KMS-11 (cell line): Measurements from ENCODE around the gene C11orf68.

Experiments used
- H2AFZ ChIP-seq: fragments of 200-600 bp; sonication (generic); 2 replicates; pipeline ENCODE4 v1.6.1; 2016; ENCODE audit warnings: antibody characterized with exemption, mixed run types, low read depth
- H3K27ac ChIP-seq: fragments of 200-600 bp; sonication (generic); 2 replicates; pipeline ENCODE4 v1.6.1; 2016; ENCODE audit warnings: mild to moderate bottlenecking, mixed run types
- H3K27me3 ChIP-seq: fragments of 200-600 bp; sonication (generic); 2 replicates; pipeline ENCODE4 v1.6.1; 2017; ENCODE audit warnings: mild to moderate bottlenecking, low read depth, mixed run types, moderate library complexity; ENCODE audit not compliant: insufficient read depth
- H3K36me3 ChIP-seq: fragments of 200-600 bp; sonication (generic); 2 replicates; pipeline ENCODE4 v1.6.1; 2017; ENCODE audit warnings: mild to moderate bottlenecking, mixed run types; ENCODE audit not compliant: insufficient read depth
- H3K4me1 ChIP-seq: fragments of 200-600 bp; sonication (generic); 2 replicates; pipeline ENCODE4 v1.6.1; 2016; ENCODE audit warnings: mild to moderate bottlenecking, low read depth, mixed run types; ENCODE audit not compliant: poor library complexity, severe bottlenecking
- H3K4me2 ChIP-seq: fragments of 200-600 bp; sonication (generic); 2 replicates; pipeline ENCODE4 v1.7.0; 2016; ENCODE audit warnings: mild to moderate bottlenecking, mixed run types
- H3K4me3 ChIP-seq: fragments of 200-600 bp; sonication (generic); IDR thresholded peaks from 2 replicates; pipeline ENCODE4 v1.6.1; 2017; ENCODE audit warnings: low read depth, low read length, mixed read lengths; ENCODE audit not compliant: insufficient read depth
- H3K79me2 ChIP-seq: fragments of 200-600 bp; sonication (generic); 2 replicates; pipeline ENCODE4 v1.6.1; 2016; ENCODE audit warnings: low read depth, mixed run types; ENCODE audit not compliant: insufficient read depth
- H3K9ac ChIP-seq: fragments of 200-600 bp; sonication (generic); 2 replicates; pipeline ENCODE4 v1.6.1; 2016; ENCODE audit warnings: mild to moderate bottlenecking, mixed run types
- H4K20me1 ChIP-seq: fragments of 200-600 bp; sonication (generic); 2 replicates; pipeline ENCODE4 v1.6.1; 2016; ENCODE audit warnings: mild to moderate bottlenecking, mixed run types; ENCODE audit not compliant: insufficient read depth
- CTCF ChIP-seq: fragments of 200-600 bp; sonication (generic); conservative IDR thresholded peaks from 2 replicates; pipeline ENCODE4 v1.6.1; 2017; ENCODE audit warnings: low read depth, mild to moderate bottlenecking, antibody characterized with exemption, low read length, moderate library complexity, mixed read lengths

Gene C11orf68

GRCh38 chr11:65898656-65899355 lies 20.1 kb downstream of the C11orf68 start:
- peaks cover 34% of the 10 kb centered on the region for H3K4me1 ChIP-seq
- no peak overlapping the region for H3K9ac ChIP-seq
- H3K27me3 ChIP-seq: no peaks in the 10 kb centered on the region

GRCh38 chr11:65897020-65897471 lies 21.8 kb downstream of the C11orf68 start:
- Histone ChIP-seq H2AFZ (no peak overlapping the region), H3K4me3 (no peak overlapping the region), H3K4me2 (no peak overlapping the region), H3K36me3 (no peaks in the 10 kb centered on the region), H4K20me1 (no peaks in the 10 kb centered on the region), H3K27ac (no peak overlapping the region), H3K27me3 (no peaks in the 10 kb centered on the region), H3K79me2 (peaks cover 3% of the 10 kb centered on the region), H3K4me1 (peaks cover 28% of the 10 kb centered on the region), H3K9ac (no peak overlapping the region)
- TF ChIP-seq CTCF: no peak

More at GRCh38 chr11:65898656-65899355, 20.1 kb downstream of the C11orf68 start:
- H4K20me1 ChIP-seq: no peaks in the 10 kb centered on the region
- H2AFZ ChIP-seq: no peak overlapping the region
- no peaks in the 10 kb centered on the region for H3K79me2 ChIP-seq
- no peak for TF ChIP-seq CTCF
- no peak overlapping the region for H3K4me2 ChIP-seq
- H3K4me3 ChIP-seq: no peak overlapping the region
- no peak overlapping the region for H3K27ac ChIP-seq
- no peaks in the 10 kb centered on the region for H3K36me3 ChIP-seq

- Histone ChIP-seq H3K4me3 (no peak overlapping the region), H3K4me2 (no peak overlapping the region), H3K79me2 (peaks cover 10% of the 10 kb centered on the region), H3K27me3 (no peaks in the 10 kb centered on the region), H3K9ac (no peak overlapping the region), H3K27ac (no peak overlapping the region), H4K20me1 (no peaks in the 10 kb centered on the region), H3K4me1 (peaks cover 22% of the 10 kb centered on the region), H2AFZ (no peak overlapping the region), H3K36me3 (no peaks in the 10 kb centered on the region)
- TF ChIP-seq CTCF: no peak
Observed at GRCh38 chr11:65896034-65896999, 22.5 kb downstream of the C11orf68 start.

- no peaks in the 10 kb centered on the region for H3K27me3 ChIP-seq
- H3K9ac ChIP-seq: no peak overlapping the region
- TF ChIP-seq CTCF: no peak
- H3K36me3 ChIP-seq: no peaks in the 10 kb centered on the region
- no peaks in the 10 kb centered on the region for H4K20me1 ChIP-seq
- H3K27ac ChIP-seq: no peak overlapping the region
- no peak overlapping the region for H3K4me3 ChIP-seq
- H3K4me2 ChIP-seq: no peak overlapping the region
- H3K4me1 ChIP-seq: peaks cover 14% of the 10 kb centered on the region
- H2AFZ ChIP-seq: no peak overlapping the region
- peaks cover 18% of the 10 kb centered on the region for H3K79me2 ChIP-seq
Observed at GRCh38 chr11:65895482-65895981, 23.3 kb downstream of the C11orf68 start.
